Measurements from ENCODE around the gene DNM2. TPM values are rescaled to one million over a fixed set of nuclear protein-coding genes. Genes with fewer than 3 reads are reported as not detected.

Gene DNM2
- total RNA-seq, 3 donors from 2014 or later = 318 to 602 (median 562) TPM

DNA sequence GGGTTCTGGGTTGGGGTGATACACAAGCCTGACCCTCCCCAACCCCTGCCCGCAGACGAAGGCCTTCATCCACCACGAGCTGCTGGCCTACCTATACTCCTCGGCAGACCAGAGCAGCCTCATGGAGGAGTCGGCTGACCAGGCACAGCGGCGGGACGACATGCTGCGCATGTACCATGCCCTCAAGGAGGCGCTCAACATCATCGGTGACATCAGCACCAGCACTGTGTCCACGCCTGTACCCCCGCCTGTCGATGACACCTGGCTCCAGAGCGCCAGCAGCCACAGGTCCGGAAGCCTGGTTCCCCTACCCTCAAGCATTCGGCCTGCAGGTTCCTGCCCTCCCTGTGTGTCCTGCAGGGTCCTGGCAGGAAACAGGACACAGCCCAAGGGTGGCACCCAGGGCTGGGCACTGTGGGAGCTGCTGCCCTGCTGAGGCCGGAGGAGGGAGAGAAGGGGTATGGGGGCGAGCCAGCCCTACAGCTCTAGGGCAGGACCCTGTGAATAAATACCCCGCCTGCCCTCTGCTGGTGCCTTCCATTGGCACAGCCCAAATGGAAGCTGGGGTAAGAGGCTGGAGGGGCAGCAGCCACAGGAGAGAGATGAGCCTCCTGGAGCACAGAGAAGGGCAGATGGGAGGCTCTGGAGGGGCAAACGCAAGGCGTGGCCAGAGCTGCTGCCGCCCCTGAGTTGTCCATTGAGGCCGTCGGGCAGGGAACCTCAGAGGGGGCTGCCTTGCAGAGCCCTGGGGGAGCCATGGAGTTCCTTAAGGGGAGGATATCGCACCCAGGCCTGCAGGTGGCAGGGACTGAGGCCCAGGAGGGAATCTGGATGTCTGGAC, 111.3 kb downstream of the DNM2 start:
- Histone ChIP-seq H3K4me3 (no peak overlapping the region), H3K36me3 (ENCODE audit: low read depth) (peaks cover 35% of the 10 kb centered on the region), H3K9me3 (no peaks in the 10 kb centered on the region), H3K4me1 (ENCODE audit: low read depth) (no peaks in the 10 kb centered on the region)
- TF ChIP-seq, protein P1, sequence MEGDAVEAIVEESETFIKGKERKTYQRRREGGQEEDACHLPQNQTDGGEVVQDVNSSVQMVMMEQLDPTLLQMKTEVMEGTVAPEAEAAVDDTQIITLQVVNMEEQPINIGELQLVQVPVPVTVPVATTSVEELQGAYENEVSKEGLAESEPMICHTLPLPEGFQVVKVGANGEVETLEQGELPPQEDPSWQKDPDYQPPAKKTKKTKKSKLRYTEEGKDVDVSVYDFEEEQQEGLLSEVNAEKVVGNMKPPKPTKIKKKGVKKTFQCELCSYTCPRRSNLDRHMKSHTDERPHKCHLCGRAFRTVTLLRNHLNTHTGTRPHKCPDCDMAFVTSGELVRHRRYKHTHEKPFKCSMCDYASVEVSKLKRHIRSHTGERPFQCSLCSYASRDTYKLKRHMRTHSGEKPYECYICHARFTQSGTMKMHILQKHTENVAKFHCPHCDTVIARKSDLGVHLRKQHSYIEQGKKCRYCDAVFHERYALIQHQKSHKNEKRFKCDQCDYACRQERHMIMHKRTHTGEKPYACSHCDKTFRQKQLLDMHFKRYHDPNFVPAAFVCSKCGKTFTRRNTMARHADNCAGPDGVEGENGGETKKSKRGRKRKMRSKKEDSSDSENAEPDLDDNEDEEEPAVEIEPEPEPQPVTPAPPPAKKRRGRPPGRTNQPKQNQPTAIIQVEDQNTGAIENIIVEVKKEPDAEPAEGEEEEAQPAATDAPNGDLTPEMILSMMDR (IDR thresholded peaks at IDR 0.05) = no peak
- peak in 1 of 3 donors; percentile 53 for DNase-seq
- peak; percentile 3 for ATAC-seq
- intact Hi-C loops (cut with DNase I, micrococcal nuclease) = no loop called here

GRCh38 chr19:10829967-10830366, 112.1 kb downstream of the DNM2 start:
- Histone ChIP-seq H3K4me3 (no peak overlapping the region), H3K9me3 (no peaks in the 10 kb centered on the region), H3K36me3 (ENCODE audit: low read depth) (peaks cover 31% of the 10 kb centered on the region), H3K4me1 (ENCODE audit: low read depth) (no peaks in the 10 kb centered on the region)
- TF ChIP-seq, protein P1 (IDR thresholded peaks at IDR 0.05) = no peak
- no peak for ATAC-seq
- DNase-seq = no peak
- intact Hi-C loops (cut with DNase I, micrococcal nuclease) = no loop called here

- DNase-seq = no peak
- H3K9me3 ChIP-seq = no peaks in the 10 kb centered on the region
- H3K4me3 ChIP-seq = no peak overlapping the region
- no peaks in the 10 kb centered on the region for H3K4me1 ChIP-seq (ENCODE audit: low read depth)
- peaks cover 27% of the 10 kb centered on the region for H3K36me3 ChIP-seq (ENCODE audit: low read depth)
- ATAC-seq = no peak
- intact Hi-C loops (cut with DNase I, micrococcal nuclease) = no loop called here
- TF ChIP-seq, protein P1 (IDR thresholded peaks at IDR 0.05) = no peak
Measured at GRCh38 chr19:10830370-10830769, 112.5 kb downstream of the DNM2 start.

- DNase-seq (no peak), ATAC-seq (no peak)
- Histone ChIP-seq H3K4me3 (no peak overlapping the region), H3K4me1 (ENCODE audit: low read depth) (no peaks in the 10 kb centered on the region), H3K36me3 (ENCODE audit: low read depth) (peaks cover 25% of the 10 kb centered on the region), H3K9me3 (no peaks in the 10 kb centered on the region)
- intact Hi-C loops (cut with DNase I, micrococcal nuclease) = no loop called here
- TF ChIP-seq, protein P1 (IDR thresholded peaks at IDR 0.05) = no peak
Measured at GRCh38 chr19:10830931-10831779, 113.3 kb downstream of the DNM2 start.

- Histone ChIP-seq H3K4me1 (ENCODE audit: low read depth) (peaks cover 7% of the 10 kb centered on the region), H3K9me3 (peaks cover 2% of the 10 kb centered on the region), H3K36me3 (ENCODE audit: low read depth) (peaks cover 15% of the 10 kb centered on the region), H3K4me3 (no peak overlapping the region)
- intact Hi-C loops (cut with DNase I, micrococcal nuclease) = no loop called here
- TF ChIP-seq, protein P1 (IDR thresholded peaks at IDR 0.05) = no peak
- ATAC-seq = no peak
- no peak for DNase-seq
Measured at GRCh38 chr19:10831987-10832938, 114.4 kb downstream of the DNM2 start.

All from mucosa of descending colon (tissue), 3 donors.